A549 (cell line): ENCODE measurements around the gene UBE4A.

Experiments used
- E2F6 ChIP-seq: IDR thresholded peaks from 2 replicates; pipeline ENCODE4 v1.6.1; 2012; ENCODE audit warnings: low read depth, borderline replicate concordance
- RCOR1 ChIP-seq: fragments of 150-350 bp; IDR thresholded peaks from 2 replicates; pipeline ENCODE4 v1.6.1; 2014; ENCODE audit warnings: antibody characterized with exemption, low read length, low read depth
- TF ChIP-seq, protein P1 (sequence below): fragments of >200 bp; sonication (Bioruptor Twin); formaldehyde crosslinking; IDR thresholded peaks from 3 replicates; pipeline ENCODE4 v1.5.1; 2016
- TF ChIP-seq, protein P2 (sequence below): IDR thresholded peaks from 2 replicates; pipeline ENCODE4 v1.6.1; 2012

DNA sequence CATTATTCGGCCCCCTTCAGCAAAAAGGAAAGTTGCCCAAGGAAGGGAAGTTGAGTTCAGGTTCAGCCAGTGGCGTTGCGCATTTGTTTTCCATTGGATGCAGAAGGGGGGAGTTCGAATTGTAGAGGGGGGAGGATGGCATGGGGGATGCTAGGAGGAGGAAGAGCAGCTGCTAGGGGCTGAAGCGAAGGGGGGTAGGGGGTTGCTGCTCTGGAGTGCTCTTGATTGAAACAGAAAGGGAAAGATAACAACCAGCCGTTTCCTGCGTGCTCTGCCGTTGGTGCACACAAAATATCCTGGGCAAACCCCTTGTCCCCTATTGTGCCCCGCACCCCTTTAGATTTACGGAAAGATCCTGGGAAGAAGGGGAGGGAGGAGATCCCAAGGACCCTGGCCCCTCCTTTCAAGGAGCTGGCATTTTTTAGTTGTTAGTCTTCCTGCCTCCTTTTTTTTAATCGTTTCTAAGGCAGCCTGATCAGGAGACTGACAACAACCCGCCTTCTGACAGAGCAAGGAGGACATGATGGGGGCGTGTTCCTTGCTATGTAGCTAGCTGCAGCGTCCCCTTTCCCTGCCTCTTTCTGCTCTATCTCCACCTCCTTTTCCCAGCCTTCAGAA lies 79.0 kb downstream of the UBE4A start:
- TF ChIP-seq, protein P1, sequence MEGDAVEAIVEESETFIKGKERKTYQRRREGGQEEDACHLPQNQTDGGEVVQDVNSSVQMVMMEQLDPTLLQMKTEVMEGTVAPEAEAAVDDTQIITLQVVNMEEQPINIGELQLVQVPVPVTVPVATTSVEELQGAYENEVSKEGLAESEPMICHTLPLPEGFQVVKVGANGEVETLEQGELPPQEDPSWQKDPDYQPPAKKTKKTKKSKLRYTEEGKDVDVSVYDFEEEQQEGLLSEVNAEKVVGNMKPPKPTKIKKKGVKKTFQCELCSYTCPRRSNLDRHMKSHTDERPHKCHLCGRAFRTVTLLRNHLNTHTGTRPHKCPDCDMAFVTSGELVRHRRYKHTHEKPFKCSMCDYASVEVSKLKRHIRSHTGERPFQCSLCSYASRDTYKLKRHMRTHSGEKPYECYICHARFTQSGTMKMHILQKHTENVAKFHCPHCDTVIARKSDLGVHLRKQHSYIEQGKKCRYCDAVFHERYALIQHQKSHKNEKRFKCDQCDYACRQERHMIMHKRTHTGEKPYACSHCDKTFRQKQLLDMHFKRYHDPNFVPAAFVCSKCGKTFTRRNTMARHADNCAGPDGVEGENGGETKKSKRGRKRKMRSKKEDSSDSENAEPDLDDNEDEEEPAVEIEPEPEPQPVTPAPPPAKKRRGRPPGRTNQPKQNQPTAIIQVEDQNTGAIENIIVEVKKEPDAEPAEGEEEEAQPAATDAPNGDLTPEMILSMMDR = no peak
- no peak for TF ChIP-seq RCOR1
- TF ChIP-seq, protein P2, sequence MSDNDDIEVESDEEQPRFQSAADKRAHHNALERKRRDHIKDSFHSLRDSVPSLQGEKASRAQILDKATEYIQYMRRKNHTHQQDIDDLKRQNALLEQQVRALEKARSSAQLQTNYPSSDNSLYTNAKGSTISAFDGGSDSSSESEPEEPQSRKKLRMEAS = no peak
- no peak for TF ChIP-seq E2F6
